RWPE1 (cell line): ENCODE measurements around the gene OXCT1.

Source experiments
- CTCF ChIA-PET: fragments of 350-600 bp; sonication (Branson Sonifier 250); formaldehyde crosslinking; extraction: SDS; loops from one replicate; lab custom pipeline; 2021; lab: Yijun Ruan, JAX
- POLR2A ChIA-PET: fragments of 400-600 bp; formaldehyde crosslinking; extraction: SDS; loops from one replicate; lab custom pipeline; 2020; ENCODE audit warnings: antibody characterized with exemption; ENCODE audit not compliant: low non-redundant PET; lab: Yijun Ruan, JAX
- DNase-seq: peaks from one replicate; pipeline ENCODE4 v3.0.0; 2012; ENCODE audit warnings: low spot score
- H3K27ac ChIP-seq: fragments of 450-650 bp; 2 replicates; pipeline ENCODE4 v1.5.1; 2017
- CTCF ChIP-seq: fragments of 450-650 bp; conservative IDR thresholded peaks from 2 replicates; pipeline ENCODE4 v1.5.1; 2017; ENCODE audit warnings: low read depth, mild to moderate bottlenecking

OXCT1 gene

GRCh38 chr5:41812156-41812555 lies 58.1 kb downstream of the OXCT1 start:
- H3K27ac ChIP-seq: no peak overlapping the region
- no peak for TF ChIP-seq CTCF
- DNase-seq: no peak
- ChIA-PET POLR2A (no interaction called here), CTCF (no interaction called here)

GRCh38 chr5:41809128-41809527 lies 61.1 kb downstream of the OXCT1 start:
- H3K27ac ChIP-seq: no peak overlapping the region
- ChIA-PET POLR2A (no interaction called here), CTCF (interaction anchor here (0.6 kb wide), 1 partner anchor 264 kb away, joined by 3 read pairs; no protein-coding TSS in a partner anchor)
- DNase-seq: no peak
- TF ChIP-seq CTCF: no peak

GRCh38 chr5:41808294-41808693 lies 61.9 kb downstream of the OXCT1 start:
- ChIA-PET POLR2A (no interaction called here), CTCF (no interaction called here)
- H3K27ac ChIP-seq: no peak overlapping the region
- no peak for TF ChIP-seq CTCF
- no peak for DNase-seq

GRCh38 chr5:41797662-41798061 lies 72.6 kb downstream of the OXCT1 start:
- TF ChIP-seq CTCF: no peak
- no peak for DNase-seq
- no peak overlapping the region for H3K27ac ChIP-seq
- POLR2A ChIA-PET: no interaction called here
- CTCF ChIA-PET: no interaction called here

GRCh38 chr5:41796061-41796460 lies 74.2 kb downstream of the OXCT1 start:
- CTCF ChIA-PET: interaction anchor here (1.2 kb wide), 1 partner anchor 48 kb away, joined by 3 read pairs; no protein-coding TSS in a partner anchor
- no peak for TF ChIP-seq CTCF
- POLR2A ChIA-PET: no interaction called here
- DNase-seq: no peak
- no peak overlapping the region for H3K27ac ChIP-seq

- H3K27ac ChIP-seq: peak overlapping the region; percentile 68
- no peak for DNase-seq
- ChIA-PET POLR2A (no interaction called here), CTCF (no interaction called here)
- no peak for TF ChIP-seq CTCF
Measured at GRCh38 chr5:41795125-41795524, 75.1 kb downstream of the OXCT1 start.
